Stimulated activated naive CD8-positive, alpha-beta T cell treated with anti-CD3 and anti-CD28 coated beads, Interleukin-15, Interleukin-2, amounts not matched to agents 100 ng/mL and 50 ng/mL, for 24 hours (primary cell): Measurements from ENCODE around the gene RAE1.

Source experiments
- H3K27ac Mint-ChIP-seq: one replicate; pipeline ENCODE4 v1.8.0; 2021; ENCODE audit warnings: mild to moderate bottlenecking, mixed read lengths
- H3K27me3 Mint-ChIP-seq: one replicate; pipeline ENCODE4 v1.8.0; 2021; ENCODE audit warnings: mixed read lengths
- H3K36me3 Mint-ChIP-seq: one replicate; pipeline ENCODE4 v1.8.0; 2021; ENCODE audit warnings: low read depth, mixed read lengths
- H3K4me1 Mint-ChIP-seq: one replicate; pipeline ENCODE4 v1.8.0; 2021; ENCODE audit warnings: low read depth, mixed read lengths
- H3K4me3 Mint-ChIP-seq: one replicate; pipeline ENCODE4 v1.8.0; 2021; ENCODE audit warnings: mild to moderate bottlenecking, mixed read lengths
- H3K9me3 Mint-ChIP-seq: one replicate; pipeline ENCODE4 v1.8.0; 2021; ENCODE audit warnings: mixed read lengths

RAE1 gene

DNA sequence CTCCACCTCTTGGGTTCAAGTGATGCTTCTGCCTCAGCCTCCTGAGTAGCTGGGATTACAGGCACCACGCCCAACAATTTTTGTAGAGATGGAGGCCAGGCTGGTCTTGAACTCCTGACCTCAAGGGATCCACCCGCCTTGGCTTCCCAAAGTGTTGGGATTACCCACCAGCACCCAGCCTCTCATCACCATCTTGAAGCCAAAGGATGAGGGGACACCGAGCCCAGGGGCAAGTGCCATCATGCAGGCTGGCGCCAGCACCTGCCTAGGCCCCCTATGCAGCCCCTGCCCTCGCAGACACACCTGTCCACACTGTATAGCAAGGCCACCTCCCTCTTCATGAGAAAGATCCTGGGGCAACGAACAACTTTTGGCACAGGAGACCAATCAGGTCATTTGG is 34.9 kb downstream of the RAE1 start:
- no peaks in the 10 kb centered on the region for H3K9me3 Mint-ChIP-seq
- peaks cover 4% of the 10 kb centered on the region for H3K36me3 Mint-ChIP-seq
- no peak overlapping the region for H3K4me3 Mint-ChIP-seq
- H3K27me3 Mint-ChIP-seq: no peaks in the 10 kb centered on the region
- no peak overlapping the region for H3K27ac Mint-ChIP-seq
- H3K4me1 Mint-ChIP-seq: peaks cover 39% of the 10 kb centered on the region

DNA sequence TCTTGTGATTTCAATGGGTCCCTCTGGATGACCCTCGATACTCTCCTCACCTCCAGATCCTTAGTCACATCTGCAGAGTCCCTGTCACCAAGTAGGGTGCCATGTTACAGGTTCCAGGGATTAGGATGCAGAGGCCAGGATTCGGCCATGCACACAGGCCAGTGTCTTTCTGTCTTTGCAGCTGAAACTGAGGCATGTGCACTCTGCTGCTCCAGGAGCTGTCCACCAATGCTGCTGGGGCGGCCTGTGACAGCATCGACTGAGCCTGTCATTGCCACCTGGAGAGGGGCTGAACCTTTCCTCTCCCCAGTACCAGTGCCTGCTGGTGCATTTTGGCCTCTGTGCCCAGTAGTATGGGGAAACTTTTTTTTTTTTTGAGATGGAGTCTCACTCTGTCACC is 35.7 kb downstream of the RAE1 start:
- Mint-ChIP-seq H3K4me3 (no peak overlapping the region), H3K27me3 (no peaks in the 10 kb centered on the region), H3K9me3 (no peaks in the 10 kb centered on the region), H3K27ac (no peak overlapping the region), H3K4me1 (peaks cover 39% of the 10 kb centered on the region), H3K36me3 (peaks cover 4% of the 10 kb centered on the region)

- H3K4me1 Mint-ChIP-seq: peaks cover 32% of the 10 kb centered on the region
- no peak overlapping the region for H3K27ac Mint-ChIP-seq
- H3K4me3 Mint-ChIP-seq: no peak overlapping the region
- H3K9me3 Mint-ChIP-seq: no peaks in the 10 kb centered on the region
- peaks cover 9% of the 10 kb centered on the region for H3K36me3 Mint-ChIP-seq
- no peaks in the 10 kb centered on the region for H3K27me3 Mint-ChIP-seq
Measured at GRCh38 chr20:57387463-57387862, 36.4 kb downstream of the RAE1 start.

- Mint-ChIP-seq H3K4me1 (peaks cover 30% of the 10 kb centered on the region), H3K9me3 (no peaks in the 10 kb centered on the region), H3K27ac (no peak overlapping the region), H3K27me3 (no peaks in the 10 kb centered on the region), H3K36me3 (peaks cover 14% of the 10 kb centered on the region), H3K4me3 (no peak overlapping the region)
Measured at GRCh38 chr20:57387945-57388371, 36.9 kb downstream of the RAE1 start.

GRCh38 chr20:57388953-57389694 is 38.1 kb downstream of the RAE1 start:
- Mint-ChIP-seq H3K27me3 (no peaks in the 10 kb centered on the region), H3K9me3 (no peaks in the 10 kb centered on the region), H3K27ac (peak overlapping the region; percentile 99), H3K36me3 (peaks cover 24% of the 10 kb centered on the region), H3K4me1 (peaks cover 37% of the 10 kb centered on the region), H3K4me3 (peak overlapping the region; percentile 86)

DNA sequence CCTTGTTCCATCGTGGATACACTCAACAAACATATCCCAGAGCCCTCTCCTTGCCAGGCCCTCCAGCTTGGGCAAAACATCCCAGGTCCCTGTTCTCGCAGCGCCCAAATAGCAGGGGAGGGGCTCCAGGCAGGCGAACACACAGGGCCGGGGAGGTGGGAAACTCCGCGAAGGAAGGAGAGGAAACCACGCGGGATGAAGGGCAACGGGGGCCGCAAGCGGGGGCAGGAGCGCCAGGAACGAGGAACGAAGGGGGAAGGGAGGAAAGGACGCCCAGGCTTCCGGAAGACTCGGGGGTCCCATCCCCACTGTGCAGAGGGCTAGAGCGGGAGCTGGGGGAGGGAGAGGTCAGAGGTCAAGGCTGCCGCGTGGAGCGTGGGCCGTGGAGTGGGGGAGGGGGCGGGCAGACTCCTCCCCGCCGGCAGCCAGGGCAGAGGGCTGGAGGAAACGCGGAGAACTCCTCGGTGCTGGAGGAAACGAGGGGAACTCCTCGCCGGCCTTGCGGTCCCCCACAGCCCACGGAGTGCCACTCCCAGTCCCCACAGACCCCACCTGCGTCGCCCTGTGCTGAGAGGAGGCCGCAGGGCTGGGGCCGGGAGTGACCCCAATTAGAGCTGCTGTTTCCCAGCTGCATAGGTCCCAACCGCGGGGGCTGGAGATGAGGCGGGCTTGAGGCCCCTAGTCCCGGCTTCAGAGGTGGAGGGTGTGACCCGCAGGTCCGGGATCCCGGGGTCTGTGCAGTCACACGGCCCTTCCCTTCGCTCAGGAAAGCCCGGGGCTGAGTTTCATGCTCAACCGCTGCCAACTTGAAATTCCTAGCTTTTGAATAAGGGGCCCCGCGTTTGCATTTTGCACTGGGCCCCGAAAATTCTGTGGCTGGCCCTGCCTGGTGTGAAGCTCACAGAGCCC is 38.9 kb downstream of the RAE1 start:
- Mint-ChIP-seq H3K4me1 (peaks cover 45% of the 10 kb centered on the region), H3K4me3 (peak overlapping the region; percentile 86), H3K27me3 (no peaks in the 10 kb centered on the region), H3K27ac (peak overlapping the region; percentile 99), H3K9me3 (no peaks in the 10 kb centered on the region), H3K36me3 (peaks cover 27% of the 10 kb centered on the region)

- Mint-ChIP-seq H3K4me1 (peaks cover 53% of the 10 kb centered on the region), H3K27me3 (no peaks in the 10 kb centered on the region), H3K4me3 (peak within 1 kb of the TSS; percentile 93), H3K36me3 (peaks cover 31% of the 10 kb centered on the region), H3K9me3 (no peaks in the 10 kb centered on the region), H3K27ac (peak within 1 kb of the TSS; percentile 99)
Measured at GRCh38 chr20:57390604-57391438, 39.8 kb downstream of the RAE1 start, which contains the start of gene RBM38. TSS of gene RBM38 (plus strand) at chr20:57391396. CDS start at chr20:57391582, 186 bp downstream.

- Mint-ChIP-seq H3K27ac (peak overlapping the region; percentile 90), H3K27me3 (no peaks in the 10 kb centered on the region), H3K4me1 (peaks cover 61% of the 10 kb centered on the region), H3K9me3 (no peaks in the 10 kb centered on the region), H3K4me3 (peak overlapping the region; percentile 93), H3K36me3 (peaks cover 40% of the 10 kb centered on the region)
Measured at GRCh38 chr20:57391439-57392301, 40.6 kb downstream of the RAE1 start.

- peaks cover 72% of the 10 kb centered on the region for H3K4me1 Mint-ChIP-seq
- no peaks in the 10 kb centered on the region for H3K9me3 Mint-ChIP-seq
- no peaks in the 10 kb centered on the region for H3K27me3 Mint-ChIP-seq
- H3K27ac Mint-ChIP-seq: peak overlapping the region; percentile 90
- H3K36me3 Mint-ChIP-seq: peaks cover 47% of the 10 kb centered on the region
- peak overlapping the region; percentile 93 for H3K4me3 Mint-ChIP-seq
Measured at GRCh38 chr20:57392512-57393271, 41.6 kb downstream of the RAE1 start.

DNA sequence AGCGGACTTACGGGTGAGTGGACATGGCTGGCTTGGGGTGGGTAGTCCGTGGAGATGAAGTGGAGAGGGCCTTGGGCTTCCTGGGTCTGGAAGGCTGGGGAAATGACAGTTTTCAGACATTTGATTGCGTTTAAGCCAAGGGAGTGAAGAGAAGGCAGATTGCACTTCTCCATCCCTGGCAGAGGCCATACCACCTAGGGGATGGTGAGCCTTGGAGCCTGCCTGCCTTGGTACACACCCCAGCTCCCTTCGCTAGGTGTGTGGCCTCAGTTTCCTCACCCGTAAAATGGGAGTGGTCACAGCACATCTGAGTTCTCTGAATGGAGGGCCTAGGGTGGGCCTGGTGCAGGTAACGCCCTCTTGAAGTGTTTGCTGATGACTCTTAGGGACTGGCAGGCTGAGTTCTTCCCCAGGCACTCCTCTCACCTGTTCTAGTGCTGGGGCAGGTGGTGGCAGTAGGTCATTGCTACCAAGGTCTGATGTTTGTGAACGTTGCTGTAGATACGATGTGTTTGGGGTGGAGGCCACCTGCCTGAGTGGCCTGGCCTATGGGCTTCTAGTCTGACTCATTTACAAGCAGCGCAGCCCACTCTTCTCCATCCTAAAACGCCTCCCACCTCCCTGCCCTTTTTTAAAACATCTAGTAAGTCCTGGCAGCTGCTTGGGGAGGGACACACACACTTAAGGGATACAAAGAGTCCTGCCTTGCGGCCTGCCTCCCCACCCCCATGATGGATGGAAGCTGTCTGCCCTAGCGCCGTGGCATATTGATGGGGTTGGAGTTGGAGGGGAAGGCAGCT is 42.5 kb downstream of the RAE1 start:
- Mint-ChIP-seq H3K9me3 (no peaks in the 10 kb centered on the region), H3K36me3 (peaks cover 53% of the 10 kb centered on the region), H3K27ac (peak overlapping the region; percentile 90), H3K27me3 (no peaks in the 10 kb centered on the region), H3K4me1 (peaks cover 77% of the 10 kb centered on the region), H3K4me3 (peak overlapping the region; percentile 93)

- no peaks in the 10 kb centered on the region for H3K27me3 Mint-ChIP-seq
- H3K4me3 Mint-ChIP-seq: peak overlapping the region; percentile 93
- H3K27ac Mint-ChIP-seq: peak overlapping the region; percentile 90
- H3K9me3 Mint-ChIP-seq: no peaks in the 10 kb centered on the region
- peaks cover 62% of the 10 kb centered on the region for H3K36me3 Mint-ChIP-seq
- peaks cover 81% of the 10 kb centered on the region for H3K4me1 Mint-ChIP-seq
Measured at GRCh38 chr20:57394121-57395082, 43.3 kb downstream of the RAE1 start.
